Adrenal gland (tissue), 5 donors: Measurements from ENCODE around the gene CTU1.

Source experiments
- CTCF ChIP-seq, 6 experiments: fragments of 450-650 bp in 4 of 6; fragments of 200-600 bp in 2 of 6; sonication (generic) in 1 of 6; IDR thresholded peaks; 1 replicate in 5 of 6; 2 replicates in 1 of 6; pipeline versions ENCODE4 v1.5.1 to v1.8.0; 2016 to 2021; ENCODE audit warnings: antibody characterized with exemption in 6 of 6, mild to moderate bottlenecking in 2 of 6, moderate library complexity in 1 of 6
- POLR2A ChIP-seq, 2 donors: fragments of 450-650 bp; IDR thresholded peaks; one replicate each; pipeline ENCODE4 v1.6.1; 2017; ENCODE audit warnings: antibody characterized with exemption in 2 of 2, mild to moderate bottlenecking in 2 of 2, moderate library complexity in 1 of 2
- donor health status: DM: no; HTN: no; CAD: no.

GRCh38 chr19:51101171-51101865 is 6.9 kb downstream of the CTU1 start:
- TF ChIP-seq POLR2A (IDR thresholded peaks at IDR 0.05) = no peak
- no peak for TF ChIP-seq CTCF (IDR thresholded peaks at IDR 0.05)
